ENCODE results near the gene NKIRAS1. TPM values are rescaled to one million over a fixed set of nuclear protein-coding genes. Genes with fewer than 3 reads are reported as not detected.

Gene NKIRAS1
- total RNA-seq, 2 donors from 2014 or later, result 6.3 to 6.9 TPM

DNA sequence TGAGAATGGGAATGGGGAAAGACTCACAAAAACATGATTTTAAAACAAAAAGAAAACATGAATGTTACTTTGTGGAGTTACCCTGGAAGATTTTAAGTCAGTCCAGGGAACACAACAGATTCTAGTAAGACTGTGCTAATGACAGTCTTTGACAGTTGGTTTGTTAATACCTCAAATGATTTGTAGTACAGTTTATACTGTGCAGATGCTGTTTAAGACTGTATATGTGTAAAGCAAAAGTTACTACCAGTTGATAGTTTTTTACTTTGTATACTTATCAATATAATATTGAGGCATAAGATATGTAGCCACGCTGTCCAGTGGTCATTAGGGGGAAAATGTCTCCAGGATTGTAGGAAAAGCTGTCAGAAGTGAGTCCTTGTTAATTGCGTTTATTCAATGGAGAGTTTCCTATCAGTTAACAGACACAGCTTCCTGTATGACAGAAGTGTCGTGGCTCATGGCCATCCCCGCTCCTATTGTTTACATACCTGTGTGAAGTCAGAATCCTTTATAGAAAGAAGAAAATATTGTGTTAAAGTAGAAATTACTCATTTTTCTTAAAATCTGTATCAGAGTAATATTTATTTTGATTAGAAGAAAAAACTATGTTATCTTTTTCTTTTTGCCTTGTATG lies 36.0 kb downstream of the NKIRAS1 start:
- Histone ChIP-seq H3K4me3 (ENCODE audit: low read length) (no peak overlapping the region), H3K27me3 (ENCODE audit: control insufficient read depth, insufficient read depth, low read length, poor library complexity, severe bottlenecking) (no peaks in the 10 kb centered on the region), H3K4me1 (ENCODE audit: control insufficient read depth, insufficient read depth, low read length) (peaks cover 4% of the 10 kb centered on the region), H3K27ac (ENCODE audit: low read depth, low read length) (no peak overlapping the region), H3K9ac (ENCODE audit: extremely low read depth, low read length, poor library complexity, severe bottlenecking) (no peak overlapping the region), H3K9me3 (ENCODE audit: control insufficient read depth, low read length) (peaks cover 21% of the 10 kb centered on the region), H3K36me3 (ENCODE audit: control insufficient read depth, insufficient read depth, low read length) (peaks cover 32% of the 10 kb centered on the region)
- Mint-ChIP-seq H3K9me3 (peaks cover 38% of the 10 kb centered on the region), H3K4me3 (no peak overlapping the region), H3K36me3 (ENCODE audit: low read depth) (peaks cover 55% of the 10 kb centered on the region), H3K27me3 (ENCODE audit: insufficient read depth) (no peaks in the 10 kb centered on the region), H3K27ac (no peak overlapping the region), H3K4me1 (peaks cover 13% of the 10 kb centered on the region)
- DNase-seq, result no peak
- no peak for TF ChIP-seq CTCF (conservative IDR thresholded peaks at IDR 0.05)
- 91 to 93% methylated on average over 2 to 4 of the region's 4 CpGs for WGBS, 2 experiments (ENCODE audit: insufficient coverage in 1 of 2, insufficient read length in 1 of 2)

- Mint-ChIP-seq H3K27me3 (ENCODE audit: insufficient read depth) (no peaks in the 10 kb centered on the region), H3K4me1 (peaks cover 11% of the 10 kb centered on the region), H3K36me3 (ENCODE audit: low read depth) (peaks cover 52% of the 10 kb centered on the region), H3K4me3 (no peak overlapping the region), H3K27ac (no peak overlapping the region), H3K9me3 (peaks cover 38% of the 10 kb centered on the region)
- Histone ChIP-seq H3K27ac (ENCODE audit: low read depth, low read length) (no peak overlapping the region), H3K9ac (ENCODE audit: extremely low read depth, low read length, poor library complexity, severe bottlenecking) (no peak overlapping the region), H3K36me3 (ENCODE audit: control insufficient read depth, insufficient read depth, low read length) (peaks cover 32% of the 10 kb centered on the region), H3K4me1 (ENCODE audit: control insufficient read depth, insufficient read depth, low read length) (peaks cover 4% of the 10 kb centered on the region), H3K4me3 (ENCODE audit: low read length) (peak overlapping the region; percentile 5), H3K9me3 (ENCODE audit: control insufficient read depth, low read length) (peaks cover 21% of the 10 kb centered on the region), H3K27me3 (ENCODE audit: control insufficient read depth, insufficient read depth, low read length, poor library complexity, severe bottlenecking) (no peaks in the 10 kb centered on the region)
- DNase-seq, result no peak
- TF ChIP-seq CTCF (conservative IDR thresholded peaks at IDR 0.05), result no peak
- 94 to 100% methylated on average over 4 to 8 of the region's 8 CpGs for WGBS, 2 experiments (ENCODE audit: insufficient coverage in 1 of 2, insufficient read length in 1 of 2)
Observed at GRCh38 chr3:23879485-23879884, 37.3 kb downstream of the NKIRAS1 start.

GRCh38 chr3:23877329-23877980 lies 39.3 kb downstream of the NKIRAS1 start:
- no peaks in the 10 kb centered on the region for H3K27me3 Mint-ChIP-seq (ENCODE audit: insufficient read depth)
- peaks cover 37% of the 10 kb centered on the region for H3K9me3 Mint-ChIP-seq
- peaks cover 6% of the 10 kb centered on the region for H3K4me1 Mint-ChIP-seq
- H3K27ac Mint-ChIP-seq, result no peak overlapping the region
- WGBS, 2 experiments (ENCODE audit: insufficient coverage in 1 of 2, insufficient read length in 1 of 2), result 86 to 100% methylated on average over 3 to 5 of the region's 5 CpGs
- H3K27ac ChIP-seq (ENCODE audit: low read depth, low read length), result no peak overlapping the region
- no peaks in the 10 kb centered on the region for H3K27me3 ChIP-seq (ENCODE audit: control insufficient read depth, insufficient read depth, low read length, poor library complexity, severe bottlenecking)
- H3K9ac ChIP-seq (ENCODE audit: extremely low read depth, low read length, poor library complexity, severe bottlenecking), result no peak overlapping the region
- peaks cover 21% of the 10 kb centered on the region for H3K9me3 ChIP-seq (ENCODE audit: control insufficient read depth, low read length)
- H3K4me3 Mint-ChIP-seq, result no peak overlapping the region
- no peak for DNase-seq
- no peak for TF ChIP-seq CTCF (conservative IDR thresholded peaks at IDR 0.05)
- peaks cover 32% of the 10 kb centered on the region for H3K36me3 ChIP-seq (ENCODE audit: control insufficient read depth, insufficient read depth, low read length)
- H3K36me3 Mint-ChIP-seq (ENCODE audit: low read depth), result peaks cover 45% of the 10 kb centered on the region
- no peaks in the 10 kb centered on the region for H3K4me1 ChIP-seq (ENCODE audit: control insufficient read depth, insufficient read depth, low read length)
- H3K4me3 ChIP-seq (ENCODE audit: low read length), result no peak overlapping the region

Measured in endodermal cell (in vitro differentiated cells).